PFSK-1 (cell line): ENCODE results near the gene GRHL3.

Experiments used
- POLR2AphosphoS5 ChIP-seq: IDR thresholded peaks from 2 replicates; pipeline ENCODE4 v1.6.1; 2012; ENCODE audit warnings: low read depth, mild to moderate bottlenecking, control low read depth, low read length, moderate library complexity
- TAF1 ChIP-seq: IDR thresholded peaks from 2 replicates; pipeline ENCODE4 v1.6.1; 2012; ENCODE audit warnings: low read length, control low read depth, borderline replicate concordance; ENCODE audit not compliant: insufficient read depth
- TF ChIP-seq, protein P1 (sequence below), 2 experiments: IDR thresholded peaks; 2 replicates each; pipeline versions ENCODE4 v1.6.1 to v1.8.0; 2011 to 2012; ENCODE audit warnings: low read depth in 2 of 2, low read length in 2 of 2, control low read depth in 1 of 2, inconsistent platforms in 1 of 2, mild to moderate bottlenecking in 1 of 2, moderate library complexity in 1 of 2; ENCODE audit not compliant: insufficient read depth in 1 of 2

- TF ChIP-seq POLR2AphosphoS5 (no peak), TAF1 (no peak)
- TF ChIP-seq, protein P1, sequence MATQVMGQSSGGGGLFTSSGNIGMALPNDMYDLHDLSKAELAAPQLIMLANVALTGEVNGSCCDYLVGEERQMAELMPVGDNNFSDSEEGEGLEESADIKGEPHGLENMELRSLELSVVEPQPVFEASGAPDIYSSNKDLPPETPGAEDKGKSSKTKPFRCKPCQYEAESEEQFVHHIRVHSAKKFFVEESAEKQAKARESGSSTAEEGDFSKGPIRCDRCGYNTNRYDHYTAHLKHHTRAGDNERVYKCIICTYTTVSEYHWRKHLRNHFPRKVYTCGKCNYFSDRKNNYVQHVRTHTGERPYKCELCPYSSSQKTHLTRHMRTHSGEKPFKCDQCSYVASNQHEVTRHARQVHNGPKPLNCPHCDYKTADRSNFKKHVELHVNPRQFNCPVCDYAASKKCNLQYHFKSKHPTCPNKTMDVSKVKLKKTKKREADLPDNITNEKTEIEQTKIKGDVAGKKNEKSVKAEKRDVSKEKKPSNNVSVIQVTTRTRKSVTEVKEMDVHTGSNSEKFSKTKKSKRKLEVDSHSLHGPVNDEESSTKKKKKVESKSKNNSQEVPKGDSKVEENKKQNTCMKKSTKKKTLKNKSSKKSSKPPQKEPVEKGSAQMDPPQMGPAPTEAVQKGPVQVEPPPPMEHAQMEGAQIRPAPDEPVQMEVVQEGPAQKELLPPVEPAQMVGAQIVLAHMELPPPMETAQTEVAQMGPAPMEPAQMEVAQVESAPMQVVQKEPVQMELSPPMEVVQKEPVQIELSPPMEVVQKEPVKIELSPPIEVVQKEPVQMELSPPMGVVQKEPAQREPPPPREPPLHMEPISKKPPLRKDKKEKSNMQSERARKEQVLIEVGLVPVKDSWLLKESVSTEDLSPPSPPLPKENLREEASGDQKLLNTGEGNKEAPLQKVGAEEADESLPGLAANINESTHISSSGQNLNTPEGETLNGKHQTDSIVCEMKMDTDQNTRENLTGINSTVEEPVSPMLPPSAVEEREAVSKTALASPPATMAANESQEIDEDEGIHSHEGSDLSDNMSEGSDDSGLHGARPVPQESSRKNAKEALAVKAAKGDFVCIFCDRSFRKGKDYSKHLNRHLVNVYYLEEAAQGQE (IDR thresholded peaks at IDR 0.05; ENCODE audit: insufficient read depth in 1 of 2, low read depth in 2 of 2, low read length in 2 of 2), result no peak
Observed at GRCh38 chr1:24336075-24336474, 16.9 kb downstream of the GRHL3 start.
